ENCODE data around the gene ATRIP.

Gene ATRIP

GRCh38 chr3:48492461-48493202 is 46.1 kb downstream of the ATRIP start:
- TF ChIP-seq, protein P1, sequence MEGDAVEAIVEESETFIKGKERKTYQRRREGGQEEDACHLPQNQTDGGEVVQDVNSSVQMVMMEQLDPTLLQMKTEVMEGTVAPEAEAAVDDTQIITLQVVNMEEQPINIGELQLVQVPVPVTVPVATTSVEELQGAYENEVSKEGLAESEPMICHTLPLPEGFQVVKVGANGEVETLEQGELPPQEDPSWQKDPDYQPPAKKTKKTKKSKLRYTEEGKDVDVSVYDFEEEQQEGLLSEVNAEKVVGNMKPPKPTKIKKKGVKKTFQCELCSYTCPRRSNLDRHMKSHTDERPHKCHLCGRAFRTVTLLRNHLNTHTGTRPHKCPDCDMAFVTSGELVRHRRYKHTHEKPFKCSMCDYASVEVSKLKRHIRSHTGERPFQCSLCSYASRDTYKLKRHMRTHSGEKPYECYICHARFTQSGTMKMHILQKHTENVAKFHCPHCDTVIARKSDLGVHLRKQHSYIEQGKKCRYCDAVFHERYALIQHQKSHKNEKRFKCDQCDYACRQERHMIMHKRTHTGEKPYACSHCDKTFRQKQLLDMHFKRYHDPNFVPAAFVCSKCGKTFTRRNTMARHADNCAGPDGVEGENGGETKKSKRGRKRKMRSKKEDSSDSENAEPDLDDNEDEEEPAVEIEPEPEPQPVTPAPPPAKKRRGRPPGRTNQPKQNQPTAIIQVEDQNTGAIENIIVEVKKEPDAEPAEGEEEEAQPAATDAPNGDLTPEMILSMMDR (IDR thresholded peaks at IDR 0.05; ENCODE audit: low read depth, low read length) = no peak
- DNase-seq (ENCODE audit: extremely low read depth, low read depth) = no peak

DNA sequence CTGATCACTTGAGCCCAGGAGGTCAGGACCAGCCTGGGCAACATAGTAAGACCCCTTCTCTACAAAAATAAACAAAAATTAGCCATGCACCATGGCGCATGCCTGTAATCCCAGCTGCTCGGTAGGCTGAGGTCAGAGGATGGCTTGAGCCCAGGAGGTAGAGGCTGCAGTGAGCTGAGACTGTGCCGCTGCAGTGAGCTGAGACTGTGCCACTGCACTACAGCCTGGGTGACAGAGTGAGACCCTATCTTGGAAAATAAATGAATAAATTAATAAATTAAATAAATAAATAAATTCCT is 46.6 kb downstream of the ATRIP start:
- DNase-seq (ENCODE audit: extremely low read depth, low read depth) = no peak
- TF ChIP-seq, protein P1 (IDR thresholded peaks at IDR 0.05; ENCODE audit: low read depth, low read length) = no peak

DNA sequence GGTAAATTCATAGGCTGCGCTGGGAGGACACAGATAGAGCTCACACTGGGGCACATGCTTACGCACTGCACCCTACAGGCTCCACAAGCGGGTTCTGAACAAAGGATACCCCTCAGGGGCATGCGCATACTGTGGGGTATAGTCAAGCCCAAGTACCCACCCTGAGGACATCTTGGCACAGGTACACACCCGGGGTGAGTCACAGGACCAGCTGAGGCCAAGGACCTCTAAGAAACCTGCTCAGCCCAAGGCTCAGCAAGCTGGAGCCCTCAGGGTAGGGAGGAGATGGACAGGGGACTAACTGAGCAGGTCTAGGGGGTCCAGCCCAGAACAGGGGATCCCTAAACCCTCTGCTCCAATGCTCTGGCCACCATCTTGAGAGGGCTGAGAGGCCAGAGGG is 54.1 kb downstream of the ATRIP start:
- TF ChIP-seq, protein P1 (IDR thresholded peaks at IDR 0.05; ENCODE audit: low read depth, low read length) = no peak
- DNase-seq (ENCODE audit: extremely low read depth, low read depth) = no peak

GRCh38 chr3:48501196-48501595 is 54.7 kb downstream of the ATRIP start:
- TF ChIP-seq, protein P1 (IDR thresholded peaks at IDR 0.05; ENCODE audit: low read depth, low read length) = no peak

GRCh38 chr3:48502121-48502520 is 55.6 kb downstream of the ATRIP start:
- DNase-seq (ENCODE audit: extremely low read depth, low read depth) = no peak
- TF ChIP-seq, protein P1 (IDR thresholded peaks at IDR 0.05; ENCODE audit: low read depth, low read length) = no peak

More at GRCh38 chr3:48501196-48501595, 54.7 kb downstream of the ATRIP start:
- DNase-seq (ENCODE audit: extremely low read depth, low read depth) = no peak

- no peak for DNase-seq (ENCODE audit: extremely low read depth, low read depth)
- TF ChIP-seq, protein P1 (IDR thresholded peaks at IDR 0.05; ENCODE audit: low read depth, low read length) = no peak
Measured at GRCh38 chr3:48502728-48503168, 56.2 kb downstream of the ATRIP start.

DNA sequence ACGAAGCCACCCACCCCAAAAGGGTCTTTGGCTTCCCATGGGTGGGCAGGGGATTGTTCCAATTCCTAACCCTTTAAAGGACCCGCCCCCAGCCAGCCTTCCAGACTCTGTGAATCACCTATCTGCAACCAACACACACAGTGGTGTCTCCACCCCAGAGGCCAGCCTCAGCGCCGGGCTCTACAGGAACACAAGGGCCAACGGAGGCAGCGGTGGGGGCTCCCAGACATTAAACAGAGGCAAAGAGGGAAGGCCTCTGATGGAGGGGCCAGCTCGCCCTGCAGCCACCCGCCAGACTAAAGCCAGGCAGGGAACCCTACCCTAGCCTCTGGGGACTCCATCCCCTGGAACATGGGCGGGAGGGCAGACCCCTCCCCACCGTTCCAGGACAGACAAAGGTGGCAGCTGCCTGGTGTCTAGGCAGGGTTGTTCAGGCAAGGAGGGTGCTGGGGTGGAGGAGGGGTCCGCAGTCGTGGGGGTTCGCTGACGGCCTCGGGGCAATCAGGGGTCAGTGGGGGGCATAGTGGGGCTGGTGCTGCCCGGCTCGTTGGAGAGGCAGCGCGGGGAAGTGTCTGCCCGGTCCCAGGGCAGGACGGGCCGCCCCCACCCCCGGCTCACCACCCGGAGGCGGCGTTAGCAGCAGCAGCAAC is 57.0 kb downstream of the ATRIP start:
- no peak for DNase-seq (ENCODE audit: extremely low read depth, low read depth)
- TF ChIP-seq, protein P1 (IDR thresholded peaks at IDR 0.05; ENCODE audit: low read depth, low read length) = no peak
